Measurements from ENCODE around the gene DEDD2.

DEDD2 gene

GRCh38 chr19:42199440-42200115, 17.9 kb downstream of the DEDD2 start:
- H3K4me3 Mint-ChIP-seq = peak overlapping the region; percentile 82
- H3K27me3 Mint-ChIP-seq = no peaks in the 10 kb centered on the region
- H3K4me1 Mint-ChIP-seq = peaks cover 79% of the 10 kb centered on the region
- H3K36me3 Mint-ChIP-seq = peaks cover 19% of the 10 kb centered on the region
- H3K9me3 Mint-ChIP-seq = no peaks in the 10 kb centered on the region
- H3K27ac Mint-ChIP-seq = peak overlapping the region; percentile 74

- H3K27ac Mint-ChIP-seq = peak overlapping the region; percentile 71
- H3K36me3 Mint-ChIP-seq = peaks cover 19% of the 10 kb centered on the region
- H3K9me3 Mint-ChIP-seq = no peaks in the 10 kb centered on the region
- peak overlapping the region; percentile 82 for H3K4me3 Mint-ChIP-seq
- H3K4me1 Mint-ChIP-seq = peaks cover 77% of the 10 kb centered on the region
- H3K27me3 Mint-ChIP-seq = no peaks in the 10 kb centered on the region
These were observed 18.6 kb downstream of the DEDD2 start for GRCh38 chr19:42198676-42199439.

- peaks cover 69% of the 10 kb centered on the region for H3K4me1 Mint-ChIP-seq
- H3K27me3 Mint-ChIP-seq = no peaks in the 10 kb centered on the region
- peak overlapping the region; percentile 15 for H3K4me3 Mint-ChIP-seq
- no peaks in the 10 kb centered on the region for H3K9me3 Mint-ChIP-seq
- H3K36me3 Mint-ChIP-seq = peaks cover 15% of the 10 kb centered on the region
- H3K27ac Mint-ChIP-seq = peak overlapping the region; percentile 76
These were observed 20.1 kb downstream of the DEDD2 start for GRCh38 chr19:42197375-42197817.

- no peaks in the 10 kb centered on the region for H3K9me3 Mint-ChIP-seq
- H3K4me1 Mint-ChIP-seq = peaks cover 68% of the 10 kb centered on the region
- H3K4me3 Mint-ChIP-seq = no peak overlapping the region
- H3K27ac Mint-ChIP-seq = no peak overlapping the region
- peaks cover 12% of the 10 kb centered on the region for H3K36me3 Mint-ChIP-seq
- H3K27me3 Mint-ChIP-seq = no peaks in the 10 kb centered on the region
These were observed 21.2 kb downstream of the DEDD2 start for GRCh38 chr19:42196011-42197001.

GRCh38 chr19:42193706-42194105, 23.8 kb downstream of the DEDD2 start:
- peak overlapping the region; percentile 49 for H3K4me3 Mint-ChIP-seq
- H3K36me3 Mint-ChIP-seq = peaks cover 6% of the 10 kb centered on the region
- H3K9me3 Mint-ChIP-seq = no peaks in the 10 kb centered on the region
- H3K4me1 Mint-ChIP-seq = peaks cover 55% of the 10 kb centered on the region
- no peaks in the 10 kb centered on the region for H3K27me3 Mint-ChIP-seq
- H3K27ac Mint-ChIP-seq = peak overlapping the region; percentile 1

GRCh38 chr19:42193294-42193693, 24.2 kb downstream of the DEDD2 start:
- peaks cover 52% of the 10 kb centered on the region for H3K4me1 Mint-ChIP-seq
- no peaks in the 10 kb centered on the region for H3K27me3 Mint-ChIP-seq

GRCh38 chr19:42191855-42192254, 25.6 kb downstream of the DEDD2 start:
- Mint-ChIP-seq H3K9me3 (no peaks in the 10 kb centered on the region), H3K27ac (peak overlapping the region; percentile 20), H3K4me1 (peaks cover 43% of the 10 kb centered on the region), H3K4me3 (no peak overlapping the region), H3K36me3 (peaks cover 4% of the 10 kb centered on the region), H3K27me3 (no peaks in the 10 kb centered on the region)

More at GRCh38 chr19:42193294-42193693, 24.2 kb downstream of the DEDD2 start:
- Mint-ChIP-seq H3K36me3 (peaks cover 4% of the 10 kb centered on the region), H3K4me3 (no peak overlapping the region), H3K9me3 (no peaks in the 10 kb centered on the region), H3K27ac (no peak overlapping the region)

GRCh38 chr19:42191330-42191729, 26.1 kb downstream of the DEDD2 start:
- Mint-ChIP-seq H3K27ac (peak overlapping the region; percentile 9), H3K36me3 (peaks cover 4% of the 10 kb centered on the region), H3K9me3 (no peaks in the 10 kb centered on the region), H3K4me1 (peaks cover 38% of the 10 kb centered on the region), H3K27me3 (no peaks in the 10 kb centered on the region), H3K4me3 (no peak overlapping the region)

- Mint-ChIP-seq H3K4me3 (no peak overlapping the region), H3K4me1 (peaks cover 46% of the 10 kb centered on the region), H3K27ac (no peak overlapping the region), H3K36me3 (peaks cover 3% of the 10 kb centered on the region), H3K27me3 (no peaks in the 10 kb centered on the region), H3K9me3 (no peaks in the 10 kb centered on the region)
These were observed 28.3 kb downstream of the DEDD2 start for GRCh38 chr19:42189133-42189532.

- Mint-ChIP-seq H3K27me3 (no peaks in the 10 kb centered on the region), H3K36me3 (peaks cover under 1% of the 10 kb centered on the region), H3K9me3 (no peaks in the 10 kb centered on the region), H3K27ac (no peak overlapping the region), H3K4me1 (peaks cover 43% of the 10 kb centered on the region), H3K4me3 (no peak overlapping the region)
These were observed 28.8 kb downstream of the DEDD2 start for GRCh38 chr19:42188665-42189064.

- H3K27ac Mint-ChIP-seq = peak overlapping the region; percentile 13
- peak overlapping the region; percentile 16 for H3K4me3 Mint-ChIP-seq
These were observed 32.2 kb downstream of the DEDD2 start for GRCh38 chr19:42185277-42185676.

GRCh38 chr19:42184401-42184861, 33.0 kb downstream of the DEDD2 start:
- peaks cover 41% of the 10 kb centered on the region for H3K4me1 Mint-ChIP-seq
- no peaks in the 10 kb centered on the region for H3K36me3 Mint-ChIP-seq
- no peak overlapping the region for H3K4me3 Mint-ChIP-seq
- peak overlapping the region; percentile 20 for H3K27ac Mint-ChIP-seq
- H3K9me3 Mint-ChIP-seq = no peaks in the 10 kb centered on the region
- no peaks in the 10 kb centered on the region for H3K27me3 Mint-ChIP-seq

More at GRCh38 chr19:42185277-42185676, 32.2 kb downstream of the DEDD2 start:
- Mint-ChIP-seq H3K27me3 (no peaks in the 10 kb centered on the region), H3K36me3 (no peaks in the 10 kb centered on the region), H3K9me3 (no peaks in the 10 kb centered on the region), H3K4me1 (peaks cover 42% of the 10 kb centered on the region)

GRCh38 chr19:42178791-42179674, 38.4 kb downstream of the DEDD2 start:
- Mint-ChIP-seq H3K4me3 (no peak overlapping the region), H3K4me1 (peaks cover 30% of the 10 kb centered on the region), H3K9me3 (no peaks in the 10 kb centered on the region), H3K27ac (no peak overlapping the region), H3K27me3 (peaks cover 8% of the 10 kb centered on the region), H3K36me3 (no peaks in the 10 kb centered on the region)

- Mint-ChIP-seq H3K4me1 (peaks cover 21% of the 10 kb centered on the region), H3K27me3 (peaks cover 8% of the 10 kb centered on the region), H3K27ac (no peak overlapping the region), H3K36me3 (no peaks in the 10 kb centered on the region), H3K9me3 (no peaks in the 10 kb centered on the region), H3K4me3 (no peak overlapping the region)
These were observed 39.8 kb downstream of the DEDD2 start for GRCh38 chr19:42177686-42178019.

All from activated naive CD4-positive, alpha-beta T cell treated with anti-CD3 and anti-CD28 coated beads, Interleukin-2, amount 50 U/mL, for 24 hours (primary cell).